Keratinocyte (primary cell): ENCODE data around the gene STPG2. TPM values are rescaled to one million over a fixed set of nuclear protein-coding genes. Genes with fewer than 3 reads are reported as not detected.
"Not testable (repeated sequence)": the region's sequence is repeated elsewhere in the genome, so short reads cannot be mapped to it uniquely, and the experiment has no call there.

ENCODE experiments used
- DNase-seq: peaks from one replicate; pipeline ENCODE4 v3.0.0-alpha.2; 2011; ENCODE audit warnings: low read depth, missing footprints, low spot score
- FAIRE-seq: peaks from 2 replicates; lab custom pipeline; 2011; peaks lifted over from hg19 to GRCh38; lab: Jason Lieb, UNC
- H2AFZ ChIP-seq: 2 replicates; pipeline ENCODE4 v1.6.0; 2012; ENCODE audit warnings: low read length, control low read depth, inconsistent platforms; ENCODE audit not compliant: control insufficient read depth
- H3K27ac ChIP-seq: 2 replicates; pipeline ENCODE4 v1.5.1; 2011; ENCODE audit warnings: low read length; ENCODE audit not compliant: control insufficient read depth, insufficient read depth
- H3K27me3 ChIP-seq: 3 replicates; pipeline ENCODE4 v1.6.0; 2011; ENCODE audit warnings: low read length; ENCODE audit not compliant: control insufficient read depth, insufficient read depth; ENCODE audit errors: extremely low read depth
- H3K36me3 ChIP-seq, 2 experiments: 2 replicates in 1 of 2; 3 replicates in 1 of 2; pipeline ENCODE4 v1.5.1; 2011; ENCODE audit warnings: low read length in 2 of 2, mild to moderate bottlenecking in 1 of 2; ENCODE audit not compliant: control insufficient read depth in 2 of 2, insufficient read depth in 2 of 2; ENCODE audit errors: extremely low read depth in 1 of 2
- H3K4me1 ChIP-seq: 3 replicates; pipeline ENCODE4 v1.5.1; 2011; ENCODE audit warnings: low read length; ENCODE audit not compliant: control insufficient read depth, insufficient read depth; ENCODE audit errors: extremely low read depth
- H3K4me2 ChIP-seq: 3 replicates; pipeline ENCODE4 v1.6.0; 2011; ENCODE audit warnings: low read depth, low read length; ENCODE audit not compliant: control insufficient read depth, insufficient read depth; ENCODE audit errors: extremely low read depth
- H3K4me3 ChIP-seq, 3 experiments: fragments of 200-600 bp in 1 of 3; sonication (generic) in 1 of 3; 2 replicates in 2 of 3; 3 replicates in 1 of 3; pipeline ENCODE4 v1.5.1; 2011 to 2016; ENCODE audit warnings: low read length in 3 of 3, mild to moderate bottlenecking in 3 of 3, control low read depth in 2 of 3, inconsistent platforms in 1 of 3, low read depth in 1 of 3, mixed read lengths in 1 of 3, mixed run types in 1 of 3, moderate library complexity in 1 of 3; ENCODE audit not compliant: control insufficient read depth in 2 of 3, insufficient read depth in 2 of 3; ENCODE audit errors: extremely low read depth in 1 of 3
- H3K79me2 ChIP-seq: 2 replicates; pipeline ENCODE4 v1.6.0; 2012; ENCODE audit warnings: low read length; ENCODE audit not compliant: control insufficient read depth, insufficient read depth
- H3K9ac ChIP-seq: 3 replicates; pipeline ENCODE4 v1.6.0; 2011; ENCODE audit warnings: low read length; ENCODE audit not compliant: control insufficient read depth, insufficient read depth; ENCODE audit errors: extremely low read depth
- H3K9me1 ChIP-seq: 3 replicates; pipeline ENCODE4 v1.6.0; 2011; ENCODE audit warnings: low read length; ENCODE audit not compliant: control insufficient read depth, insufficient read depth; ENCODE audit errors: extremely low read depth
- H3K9me3 ChIP-seq: 2 replicates; pipeline ENCODE4 v1.5.1; 2012; ENCODE audit warnings: low read depth, low read length; ENCODE audit not compliant: control insufficient read depth
- H4K20me1 ChIP-seq: 3 replicates; pipeline ENCODE4 v1.6.0; 2011; ENCODE audit warnings: low read length; ENCODE audit not compliant: control insufficient read depth, insufficient read depth; ENCODE audit errors: extremely low read depth
- EZH2 ChIP-seq: IDR thresholded peaks from one replicate; pipeline ENCODE4 v1.6.1; 2012; ENCODE audit warnings: inconsistent platforms, mild to moderate bottlenecking, low read length, moderate library complexity
- dilution Hi-C: fragments of 300-500 bp; cut with MboI; formaldehyde crosslinking; loops from one replicate; pipeline ENCODE4 v1.7.0; 2020; ENCODE audit warnings: low sequenced_read_pairs; ENCODE audit not compliant: extremely low pct_ligation_motif_present
- polyA plus RNA-seq, 5 experiments: library from polyadenylated mRNA; depleted of rRNA in 3 of 5; stranded (reverse) in 3 of 5; stranded (forward) in 1 of 5; unstranded in 1 of 5; fragments of >200 nt; gene quantifications; 1 replicate in 1 of 5; 2 replicates in 3 of 5; 3 replicates in 1 of 5; pipeline versions ENCODE4 v1.2.1 to v1.2.3, GENCODE V29; 2011 to 2012; ENCODE audit warnings: missing spikeins in 2 of 5, low read depth in 1 of 5, low replicate concordance in 1 of 5
- TF ChIP-seq, protein P1 (sequence below), 3 experiments: IDR thresholded peaks in 1 of 3; conservative IDR thresholded peaks in 1 of 3; optimal IDR thresholded peaks in 1 of 3; 2 replicates in 2 of 3; 3 replicates in 1 of 3; pipeline versions ENCODE3 to v1.5.1; 2011; ENCODE audit warnings: low read length in 3 of 3, mild to moderate bottlenecking in 3 of 3, moderate library complexity in 2 of 3, control low read depth in 1 of 3, inconsistent platforms in 1 of 3; ENCODE audit not compliant: insufficient read depth in 2 of 3; ENCODE audit errors: extremely low read depth in 1 of 3

STPG2 gene
- polyA plus RNA-seq, 1 donor (not counting 4 experiments of a cell fraction or from before 2014, with no cell fraction given) = 0.07 TPM

GRCh38 chr4:97558204-97558778, 585.0 kb downstream of the STPG2 start:
- no peak overlapping the region for H3K27ac ChIP-seq
- H3K9me3 ChIP-seq = no peaks in the 10 kb centered on the region
- H3K79me2 ChIP-seq = no peaks in the 10 kb centered on the region
- no peak overlapping the region for H2AFZ ChIP-seq
- no peak overlapping the region for H3K4me2 ChIP-seq
- no peaks in the 10 kb centered on the region for H3K4me1 ChIP-seq
- H3K9me1 ChIP-seq = no peaks in the 10 kb centered on the region
- no peaks in the 10 kb centered on the region for H3K36me3 ChIP-seq
- no peak overlapping the region for H3K9ac ChIP-seq
- dilution Hi-C loops = no loop called here
- no peak for FAIRE-seq
- no peak for DNase-seq
- H4K20me1 ChIP-seq = no peaks in the 10 kb centered on the region
- TF ChIP-seq, protein P1, sequence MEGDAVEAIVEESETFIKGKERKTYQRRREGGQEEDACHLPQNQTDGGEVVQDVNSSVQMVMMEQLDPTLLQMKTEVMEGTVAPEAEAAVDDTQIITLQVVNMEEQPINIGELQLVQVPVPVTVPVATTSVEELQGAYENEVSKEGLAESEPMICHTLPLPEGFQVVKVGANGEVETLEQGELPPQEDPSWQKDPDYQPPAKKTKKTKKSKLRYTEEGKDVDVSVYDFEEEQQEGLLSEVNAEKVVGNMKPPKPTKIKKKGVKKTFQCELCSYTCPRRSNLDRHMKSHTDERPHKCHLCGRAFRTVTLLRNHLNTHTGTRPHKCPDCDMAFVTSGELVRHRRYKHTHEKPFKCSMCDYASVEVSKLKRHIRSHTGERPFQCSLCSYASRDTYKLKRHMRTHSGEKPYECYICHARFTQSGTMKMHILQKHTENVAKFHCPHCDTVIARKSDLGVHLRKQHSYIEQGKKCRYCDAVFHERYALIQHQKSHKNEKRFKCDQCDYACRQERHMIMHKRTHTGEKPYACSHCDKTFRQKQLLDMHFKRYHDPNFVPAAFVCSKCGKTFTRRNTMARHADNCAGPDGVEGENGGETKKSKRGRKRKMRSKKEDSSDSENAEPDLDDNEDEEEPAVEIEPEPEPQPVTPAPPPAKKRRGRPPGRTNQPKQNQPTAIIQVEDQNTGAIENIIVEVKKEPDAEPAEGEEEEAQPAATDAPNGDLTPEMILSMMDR (optimal IDR thresholded peaks at IDR 0.05 in 1 of 3, IDR thresholded peaks at IDR 0.05 in 1 of 3, conservative IDR thresholded peaks at IDR 0.05 in 1 of 3; ENCODE audit: extremely low read depth in 1 of 3, insufficient read depth in 2 of 3, low read length in 3 of 3) = no peak
- no peak for TF ChIP-seq EZH2
- H3K27me3 ChIP-seq = no peaks in the 10 kb centered on the region
- no peak overlapping the region for H3K4me3 ChIP-seq

- H2AFZ ChIP-seq, dilution Hi-C loops, H3K4me3 ChIP-seq, H4K20me1 ChIP-seq, H3K4me2 ChIP-seq, H3K36me3 ChIP-seq, H3K4me1 ChIP-seq, H3K9me1 ChIP-seq, H3K27me3 ChIP-seq, H3K79me2 ChIP-seq, H3K9me3 ChIP-seq, H3K27ac ChIP-seq, H3K9ac ChIP-seq, FAIRE-seq, DNase-seq: not testable (repeated sequence)
Observed at GRCh38 chr4:97550637-97551036, 592.6 kb downstream of the STPG2 start.
